HG02970 (cell line): ENCODE measurements around the gene AJAP1.

Experiments used
- ATAC-seq: cut with Tn5 transposase; IDR thresholded peaks from one replicate; pipeline ENCODE4 v1.9.1; 2021; ENCODE audit warnings: mild to moderate bottlenecking, moderate library complexity, moderate number of reproducible peaks; ENCODE audit not compliant: unreplicated experiment, low FRiP score

The AJAP1 gene

GRCh38 chr1:4726620-4727341 lies 72.4 kb downstream of the AJAP1 start:
- no peak for ATAC-seq

GRCh38 chr1:4728319-4729089 lies 74.1 kb downstream of the AJAP1 start:
- no peak for ATAC-seq

- ATAC-seq: no peak
Measured at GRCh38 chr1:4729090-4729471, 74.7 kb downstream of the AJAP1 start.

GRCh38 chr1:4730078-4730477 lies 75.7 kb downstream of the AJAP1 start:
- no peak for ATAC-seq

GRCh38 chr1:4733446-4734177 lies 79.2 kb downstream of the AJAP1 start:
- no peak for ATAC-seq

- ATAC-seq: no peak
Measured at GRCh38 chr1:4734219-4734618, 79.8 kb downstream of the AJAP1 start.

- no peak for ATAC-seq
Measured at GRCh38 chr1:4734791-4735190, 80.4 kb downstream of the AJAP1 start.

GRCh38 chr1:4736254-4736653 lies 81.8 kb downstream of the AJAP1 start:
- ATAC-seq: no peak

GRCh38 chr1:4741876-4742423 lies 87.5 kb downstream of the AJAP1 start:
- no peak for ATAC-seq

GRCh38 chr1:4743978-4744750 lies 89.8 kb downstream of the AJAP1 start:
- no peak for ATAC-seq

GRCh38 chr1:4745560-4745959 lies 91.2 kb downstream of the AJAP1 start:
- no peak for ATAC-seq

GRCh38 chr1:4749406-4749805 lies 95.0 kb downstream of the AJAP1 start:
- ATAC-seq: no peak

- no peak for ATAC-seq
Measured at GRCh38 chr1:4750177-4750576, 95.8 kb downstream of the AJAP1 start.

GRCh38 chr1:4752059-4752458 lies 97.7 kb downstream of the AJAP1 start:
- ATAC-seq: no peak

GRCh38 chr1:4754816-4755215 lies 100.4 kb downstream of the AJAP1 start:
- no peak for ATAC-seq

GRCh38 chr1:4755301-4755845 lies 101.0 kb downstream of the AJAP1 start:
- ATAC-seq: no peak

GRCh38 chr1:4755864-4756504 lies 101.6 kb downstream of the AJAP1 start:
- no peak for ATAC-seq

GRCh38 chr1:4756851-4757580 lies 102.6 kb downstream of the AJAP1 start:
- no peak for ATAC-seq

- ATAC-seq: no peak
Measured at GRCh38 chr1:4759671-4760070, 105.3 kb downstream of the AJAP1 start.
